H9 (cell line): ENCODE measurements around the gene EYA4. TPM values are rescaled to one million over a fixed set of nuclear protein-coding genes. Genes with fewer than 3 reads are reported as not detected.

ENCODE experiments used
- DNase-seq: peaks from one replicate; pipeline ENCODE4 v3.0.0-alpha.2; 2017
- H2AFZ ChIP-seq: one replicate; pipeline ENCODE4 v1.6.1; 2013; ENCODE audit warnings: mild to moderate bottlenecking, low read length, control low read depth, moderate library complexity
- H2AK5ac ChIP-seq: 2 replicates; pipeline ENCODE4 v1.6.1; 2013; ENCODE audit warnings: low read length, control low read depth, mixed read lengths; ENCODE audit not compliant: insufficient read length
- H2BK120ac ChIP-seq: one replicate; pipeline ENCODE4 v1.6.1; 2013; ENCODE audit warnings: low read depth, mild to moderate bottlenecking, low read length, control low read depth, inconsistent platforms; ENCODE audit not compliant: poor library complexity, severe bottlenecking
- H2BK12ac ChIP-seq: 2 replicates; pipeline ENCODE4 v1.6.1; 2013; ENCODE audit warnings: low read length, control low read depth, mixed read lengths, low read depth; ENCODE audit not compliant: insufficient read length
- H2BK15ac ChIP-seq: 2 replicates; pipeline ENCODE4 v1.6.1; 2013; ENCODE audit warnings: low read depth, low read length, control low read depth
- H2BK20ac ChIP-seq: one replicate; pipeline ENCODE4 v1.6.1; 2013; ENCODE audit warnings: low read depth, mild to moderate bottlenecking, low read length, control low read depth, inconsistent platforms; ENCODE audit not compliant: poor library complexity, severe bottlenecking
- H2BK5ac ChIP-seq: 2 replicates; pipeline ENCODE4 v1.6.1; 2013; ENCODE audit warnings: low read length, control low read depth, mixed read lengths; ENCODE audit not compliant: insufficient read length
- H3K14ac ChIP-seq: 2 replicates; pipeline ENCODE4 v1.6.1; 2013; ENCODE audit warnings: low read length, control low read depth; ENCODE audit not compliant: insufficient read depth
- H3K18ac ChIP-seq: 2 replicates; pipeline ENCODE4 v1.6.1; 2013; ENCODE audit warnings: low read depth, mild to moderate bottlenecking, mixed read lengths, low read length, control low read depth; ENCODE audit not compliant: insufficient read length
- H3K23ac ChIP-seq: 2 replicates; pipeline ENCODE4 v1.6.1; 2013; ENCODE audit warnings: low read length, control low read depth, mixed read lengths, low read depth; ENCODE audit not compliant: insufficient read length
- H3K23me2 ChIP-seq: 2 replicates; pipeline ENCODE4 v1.6.1; 2013; ENCODE audit warnings: low read depth, mild to moderate bottlenecking, mixed read lengths, low read length, control low read depth; ENCODE audit not compliant: insufficient read length, poor library complexity, severe bottlenecking
- H3K27ac ChIP-seq: 2 replicates; pipeline ENCODE4 v1.5.1; 2013; ENCODE audit warnings: low read length, control low read depth, mixed read lengths, low read depth; ENCODE audit not compliant: insufficient read length
- H3K27me3 ChIP-seq: 2 replicates; pipeline ENCODE4 v1.6.1; 2013; ENCODE audit warnings: low read length, control low read depth, inconsistent platforms; ENCODE audit not compliant: insufficient read depth
- H3K4ac ChIP-seq: 2 replicates; pipeline ENCODE4 v1.6.1; 2013; ENCODE audit warnings: low read depth, mild to moderate bottlenecking, control low read depth, inconsistent platforms, low read length, moderate library complexity
- H3K4me1 ChIP-seq: 2 replicates; pipeline ENCODE4 v1.6.1; 2013; ENCODE audit warnings: low read length, control low read depth, inconsistent platforms; ENCODE audit not compliant: insufficient read depth
- H3K4me2 ChIP-seq: 2 replicates; pipeline ENCODE4 v1.6.1; 2013; ENCODE audit warnings: low read length, control low read depth, mixed read lengths; ENCODE audit not compliant: insufficient read length, insufficient read depth
- H3K56ac ChIP-seq: 2 replicates; pipeline ENCODE4 v1.6.1; 2013; ENCODE audit warnings: low read depth, mild to moderate bottlenecking, mixed read lengths, low read length, control low read depth; ENCODE audit not compliant: insufficient read length
- H3K79me1 ChIP-seq: 2 replicates; pipeline ENCODE4 v1.6.1; 2013; ENCODE audit warnings: low read depth, mild to moderate bottlenecking, moderate library complexity, low read length, control low read depth, inconsistent platforms; ENCODE audit not compliant: insufficient read depth, poor library complexity, severe bottlenecking
- H3K79me2 ChIP-seq: 2 replicates; pipeline ENCODE4 v1.6.1; 2013; ENCODE audit warnings: low read length, control low read depth, inconsistent platforms; ENCODE audit not compliant: insufficient read depth
- H3K9ac ChIP-seq: 2 replicates; pipeline ENCODE4 v1.6.1; 2013; ENCODE audit warnings: low read length, control low read depth, mixed read lengths; ENCODE audit not compliant: insufficient read length; ENCODE audit errors: extremely low read depth
- H3K9me3 ChIP-seq: one replicate; pipeline ENCODE4 v1.6.1; 2013; ENCODE audit warnings: low read depth, low read length, inconsistent platforms; ENCODE audit not compliant: control insufficient read depth
- H3T11ph ChIP-seq: one replicate; pipeline ENCODE4 v1.6.1; 2013; ENCODE audit warnings: mild to moderate bottlenecking, low read length, control low read depth, inconsistent platforms
- H4K20me1 ChIP-seq: one replicate; pipeline ENCODE4 v1.6.1; 2013; ENCODE audit not compliant: control insufficient read depth, insufficient read length, insufficient read depth
- H4K5ac ChIP-seq: 2 replicates; pipeline ENCODE4 v1.6.1; 2013; ENCODE audit warnings: low read depth, mild to moderate bottlenecking, mixed read lengths, low read length, control low read depth; ENCODE audit not compliant: insufficient read length
- H4K8ac ChIP-seq: replicated peaks from 2 replicates; pipeline ENCODE4 v1.6.1; 2013; ENCODE audit warnings: low read length, control low read depth, mixed read lengths, low read depth; ENCODE audit not compliant: insufficient read length
- H4K91ac ChIP-seq: 2 replicates; pipeline ENCODE4 v1.6.1; 2013; ENCODE audit warnings: low read depth, mild to moderate bottlenecking, moderate library complexity, mixed read lengths, low read length, control low read depth; ENCODE audit not compliant: insufficient read length
- H3K27ac Mint-ChIP-seq, 3 experiments: 2 replicates in 2 of 3; 3 replicates in 1 of 3; pipeline ENCODE4 v1.8.0; 2020 to 2021; ENCODE audit warnings: mixed read lengths in 3 of 3, mild to moderate bottlenecking in 1 of 3, moderate library complexity in 1 of 3
- H3K27me3 Mint-ChIP-seq: 2 replicates; pipeline ENCODE4 v1.8.0; 2021; ENCODE audit warnings: low read depth, mild to moderate bottlenecking, moderate library complexity, mixed read lengths
- H3K36me3 Mint-ChIP-seq, 3 experiments: 2 replicates in 2 of 3; 3 replicates in 1 of 3; pipeline ENCODE4 v1.8.0; 2020 to 2021; ENCODE audit warnings: low read depth in 3 of 3, mixed read lengths in 3 of 3; ENCODE audit not compliant: insufficient read depth in 1 of 3
- H3K4me1 Mint-ChIP-seq, 2 experiments: 2 replicates each; pipeline ENCODE4 v1.8.0; 2020; ENCODE audit warnings: mixed read lengths in 2 of 2
- H3K4me3 Mint-ChIP-seq, 2 experiments: 2 replicates in 1 of 2; 3 replicates in 1 of 2; pipeline ENCODE4 v1.8.0; 2020 to 2021; ENCODE audit warnings: mild to moderate bottlenecking in 2 of 2, mixed read lengths in 2 of 2, moderate library complexity in 1 of 2
- H3K9me3 Mint-ChIP-seq, 2 experiments: 2 replicates in 1 of 2; 3 replicates in 1 of 2; pipeline ENCODE4 v1.8.0; 2020; ENCODE audit warnings: mild to moderate bottlenecking in 2 of 2, mixed read lengths in 2 of 2, moderate library complexity in 1 of 2
- total RNA-seq: library from RNA; stranded (reverse); gene quantifications from 2 replicates; pipeline ENCODE4 v1.2.1, GENCODE V29; 2021
- TF ChIP-seq, protein P1 (sequence below): fragments of 200-600 bp; sonication (generic); conservative IDR thresholded peaks from 3 replicates; pipeline ENCODE4 v1.8.0; 2021; ENCODE audit warnings: antibody characterized with exemption, mild to moderate bottlenecking

EYA4 gene
- total RNA-seq, 1 experiment from 2014 or later: 0.26 TPM

DNA sequence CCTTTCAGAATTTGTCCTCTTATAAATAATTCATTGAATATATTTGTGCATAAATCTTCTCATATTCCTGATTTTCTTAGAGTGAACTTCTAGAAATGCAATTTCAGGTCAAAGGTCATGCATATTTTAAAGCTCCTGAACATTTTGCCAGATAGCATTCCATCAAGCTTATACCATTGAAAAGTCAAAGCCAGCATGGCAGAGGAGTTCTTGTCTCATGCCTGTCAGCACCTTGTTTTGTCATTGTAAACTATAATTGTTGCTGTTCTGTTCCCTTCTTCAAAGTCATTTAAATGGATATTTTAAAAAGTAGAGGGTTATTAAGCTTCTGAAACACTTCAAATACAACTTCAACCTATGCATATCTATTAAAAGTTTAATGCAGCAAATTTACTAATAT is 170.6 kb downstream of the EYA4 start:
- Histone ChIP-seq H2AK5ac (no peak overlapping the region), H3K4me1 (no peaks in the 10 kb centered on the region), H2BK20ac (no peak overlapping the region), H2AFZ (no peak overlapping the region), H3T11ph (no peak overlapping the region), H2BK15ac (no peak overlapping the region), H4K8ac (no peak overlapping the region), H3K18ac (no peak overlapping the region), H3K27ac (no peak overlapping the region), H3K79me1 (no peaks in the 10 kb centered on the region), H2BK5ac (no peak overlapping the region), H3K9me3 (no peaks in the 10 kb centered on the region), H2BK120ac (no peak overlapping the region), H4K5ac (no peak overlapping the region), H4K20me1 (no peaks in the 10 kb centered on the region), H3K23me2 (peaks cover 2% of the 10 kb centered on the region), H3K9ac (no peak overlapping the region), H3K14ac (no peak overlapping the region), H4K91ac (no peak overlapping the region), H3K56ac (no peak overlapping the region), H3K4me2 (no peak overlapping the region), H3K27me3 (no peaks in the 10 kb centered on the region), H2BK12ac (no peak overlapping the region), H3K79me2 (no peaks in the 10 kb centered on the region), H3K4ac (no peak overlapping the region), H3K23ac (no peak overlapping the region)
- H3K27ac Mint-ChIP-seq: no peak overlapping the region
- H3K4me1 Mint-ChIP-seq: peaks cover 18 to 25% of the 10 kb centered on the region in 2 experiments
- no peaks in the 10 kb centered on the region for H3K27me3 Mint-ChIP-seq
- TF ChIP-seq, protein P1, sequence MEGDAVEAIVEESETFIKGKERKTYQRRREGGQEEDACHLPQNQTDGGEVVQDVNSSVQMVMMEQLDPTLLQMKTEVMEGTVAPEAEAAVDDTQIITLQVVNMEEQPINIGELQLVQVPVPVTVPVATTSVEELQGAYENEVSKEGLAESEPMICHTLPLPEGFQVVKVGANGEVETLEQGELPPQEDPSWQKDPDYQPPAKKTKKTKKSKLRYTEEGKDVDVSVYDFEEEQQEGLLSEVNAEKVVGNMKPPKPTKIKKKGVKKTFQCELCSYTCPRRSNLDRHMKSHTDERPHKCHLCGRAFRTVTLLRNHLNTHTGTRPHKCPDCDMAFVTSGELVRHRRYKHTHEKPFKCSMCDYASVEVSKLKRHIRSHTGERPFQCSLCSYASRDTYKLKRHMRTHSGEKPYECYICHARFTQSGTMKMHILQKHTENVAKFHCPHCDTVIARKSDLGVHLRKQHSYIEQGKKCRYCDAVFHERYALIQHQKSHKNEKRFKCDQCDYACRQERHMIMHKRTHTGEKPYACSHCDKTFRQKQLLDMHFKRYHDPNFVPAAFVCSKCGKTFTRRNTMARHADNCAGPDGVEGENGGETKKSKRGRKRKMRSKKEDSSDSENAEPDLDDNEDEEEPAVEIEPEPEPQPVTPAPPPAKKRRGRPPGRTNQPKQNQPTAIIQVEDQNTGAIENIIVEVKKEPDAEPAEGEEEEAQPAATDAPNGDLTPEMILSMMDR: no peak
- DNase-seq: no peak
- no peak overlapping the region for H3K4me3 Mint-ChIP-seq
- no peaks in the 10 kb centered on the region for H3K9me3 Mint-ChIP-seq
- H3K36me3 Mint-ChIP-seq: no peaks in the 10 kb centered on the region
